CD4-positive, alpha-beta T cell (primary cell): ENCODE data around the gene STARD13. TPM values are rescaled to one million over a fixed set of nuclear protein-coding genes. Genes with fewer than 3 reads are reported as not detected.

Source experiments
- ATAC-seq: fragments of 200-7000 bp; cut with Tn5 transposase; one replicate; pipeline ENCODE4 v1.10.0; 2022; ENCODE audit warnings: mild to moderate bottlenecking; ENCODE audit not compliant: poor library complexity
- CTCF ChIA-PET: fragments of 350-600 bp; sonication (Branson Sonifier 250); formaldehyde crosslinking; loops from one replicate; lab custom pipeline; 2021; ENCODE audit warnings: antibody characterized with exemption, inconsistent platforms; lab: Charles Lee
- POLR2A ChIA-PET: fragments of 350-600 bp; sonication (Branson Sonifier 250); formaldehyde crosslinking; loops from one replicate; lab custom pipeline; 2021; ENCODE audit warnings: antibody characterized with exemption, inconsistent platforms; lab: Charles Lee
- DNase-seq, 14 experiments: peaks; one replicate each; pipeline ENCODE4 v3.0.0-alpha.2; 2013 to 2020; ENCODE audit warnings: mixed read lengths in 2 of 14
- H3K27ac ChIP-seq, 2 donors: one replicate each; pipeline versions ENCODE4 v1.5.1 to v1.7.0; 2013; ENCODE audit warnings: low read length in 2 of 2, low read depth in 1 of 2, mild to moderate bottlenecking in 1 of 2
- H3K27me3 ChIP-seq, 2 experiments: 1 replicate in 1 of 2; 2 replicates in 1 of 2; pipeline versions ENCODE4 v1.6.1 to v1.7.0; 2013; ENCODE audit warnings: low read length in 2 of 2, control low read depth in 1 of 2, mild to moderate bottlenecking in 1 of 2, moderate library complexity in 1 of 2; ENCODE audit not compliant: insufficient read depth in 2 of 2, control insufficient read depth in 1 of 2
- H3K36me3 ChIP-seq: one replicate; pipeline ENCODE4 v1.6.1; 2013; ENCODE audit warnings: low read length, control low read depth; ENCODE audit not compliant: insufficient read depth
- H3K4me1 ChIP-seq: one replicate; pipeline ENCODE4 v1.6.1; 2013; ENCODE audit warnings: low read length, control low read depth; ENCODE audit not compliant: insufficient read depth
- H3K4me3 ChIP-seq: one replicate; pipeline ENCODE4 v1.5.1; 2013; ENCODE audit warnings: mild to moderate bottlenecking, low read length, moderate library complexity
- H3K9me3 ChIP-seq, 2 experiments: 1 replicate in 1 of 2; 2 replicates in 1 of 2; pipeline versions ENCODE4 v1.6.1 to v1.7.0; 2013; ENCODE audit warnings: low read length in 2 of 2, mild to moderate bottlenecking in 2 of 2, control low read depth in 1 of 2, moderate library complexity in 1 of 2; ENCODE audit not compliant: control insufficient read depth in 1 of 2, insufficient read depth in 1 of 2
- H3K27ac Mint-ChIP-seq: one replicate; pipeline ENCODE4 v1.8.0; 2020; ENCODE audit warnings: mixed read lengths
- H3K27me3 Mint-ChIP-seq: one replicate; pipeline ENCODE4 v1.8.0; 2021; ENCODE audit warnings: mixed read lengths
- H3K36me3 Mint-ChIP-seq: one replicate; pipeline ENCODE4 v1.8.0; 2021; ENCODE audit warnings: low read depth, mixed read lengths
- H3K4me1 Mint-ChIP-seq: one replicate; pipeline ENCODE4 v1.8.0; 2021; ENCODE audit warnings: low read depth, mixed read lengths
- H3K4me3 Mint-ChIP-seq: one replicate; pipeline ENCODE4 v1.8.0; 2020; ENCODE audit warnings: mild to moderate bottlenecking, mixed read lengths
- H3K9me3 Mint-ChIP-seq: one replicate; pipeline ENCODE4 v1.8.0; 2020; ENCODE audit warnings: mixed read lengths
- CTCF ChIP-seq: fragments of 200-600 bp; IDR thresholded peaks from one replicate; pipeline ENCODE4 v1.8.0; 2022; ENCODE audit warnings: antibody characterized with exemption, mild to moderate bottlenecking
- intact Hi-C, 2 experiments: fragments of 100-400 bp; cut with DNase I in 1 of 2; cut with micrococcal nuclease in 1 of 2; formaldehyde crosslinking; loops; one replicate each; pipeline versions ENCODE4 v1.15.1 to v1.9.0; 2023 to 2025; cut with DNase I, micrococcal nuclease
- total RNA-seq, 174 experiments: library from RNA in 2 of 174; stranded (reverse) in 2 of 174; gene quantifications; one replicate each; pipeline ENCODE4 v1.2.3 and lab custom pipeline; 2021 to 2026

STARD13 gene
- total RNA-seq, 2 experiments from 2014 or later: not detected

- Mint-ChIP-seq H3K36me3 (no peaks in the 10 kb centered on the region), H3K27me3 (peaks cover 17% of the 10 kb centered on the region), H3K27ac (no peak overlapping the region), H3K9me3 (no peaks in the 10 kb centered on the region), H3K4me1 (peaks cover 30% of the 10 kb centered on the region), H3K4me3 (no peak overlapping the region)
- no peaks in the 10 kb centered on the region for H3K36me3 ChIP-seq
- DNase-seq (peak in 1 of 14 experiments; percentile 2), ATAC-seq (no peak)
- TF ChIP-seq CTCF: no peak
- no peak overlapping the region for H3K4me3 ChIP-seq
- intact Hi-C loops: no loop called here
- ChIA-PET CTCF (no interaction called here), POLR2A (no interaction called here)
- no peaks in the 10 kb centered on the region for H3K9me3 ChIP-seq
- H3K4me1 ChIP-seq: no peaks in the 10 kb centered on the region
- no peak overlapping the region for H3K27ac ChIP-seq
- H3K27me3 ChIP-seq: peaks cover 0 to 4% of the 10 kb centered on the region in 2 experiments
These were observed 78.0 kb downstream of the STARD13 start for GRCh38 chr13:33207615-33207961.

- Histone ChIP-seq H3K4me3 (no peak overlapping the region), H3K9me3 (no peaks in the 10 kb centered on the region), H3K27ac (no peak overlapping the region), H3K4me1 (no peaks in the 10 kb centered on the region), H3K36me3 (no peaks in the 10 kb centered on the region), H3K27me3 (no peaks in the 10 kb centered on the region)
- POLR2A ChIA-PET: no interaction called here
- no peak for ATAC-seq
- no peak for DNase-seq
- Mint-ChIP-seq H3K4me1 (peaks cover 30% of the 10 kb centered on the region), H3K36me3 (no peaks in the 10 kb centered on the region), H3K9me3 (no peaks in the 10 kb centered on the region), H3K27ac (no peak overlapping the region), H3K4me3 (no peak overlapping the region), H3K27me3 (peaks cover 22% of the 10 kb centered on the region)
- no peak for TF ChIP-seq CTCF
- CTCF ChIA-PET: no interaction called here
- intact Hi-C loops: no loop called here
These were observed 78.5 kb downstream of the STARD13 start for GRCh38 chr13:33206945-33207614.

- H3K27ac ChIP-seq: no peak overlapping the region
- Mint-ChIP-seq H3K4me1 (peaks cover 30% of the 10 kb centered on the region), H3K27ac (no peak overlapping the region), H3K27me3 (peaks cover 22% of the 10 kb centered on the region), H3K4me3 (no peak overlapping the region), H3K9me3 (no peaks in the 10 kb centered on the region), H3K36me3 (no peaks in the 10 kb centered on the region)
- no peak for DNase-seq
- no peaks in the 10 kb centered on the region for H3K4me1 ChIP-seq
- H3K4me3 ChIP-seq: no peak overlapping the region
- ATAC-seq: no peak
- intact Hi-C loops: no loop called here
- H3K27me3 ChIP-seq: no peaks in the 10 kb centered on the region
- ChIA-PET POLR2A (no interaction called here), CTCF (no interaction called here)
- no peak for TF ChIP-seq CTCF
- no peaks in the 10 kb centered on the region for H3K9me3 ChIP-seq
- H3K36me3 ChIP-seq: no peaks in the 10 kb centered on the region
These were observed 79.1 kb downstream of the STARD13 start for GRCh38 chr13:33206425-33206824.
